SU-DHL-6 (cell line): ENCODE measurements around the gene STPG2.

Experiments
- H2AFZ ChIP-seq: fragments of 200-600 bp; sonication (generic); 2 replicates; pipeline ENCODE4 v1.6.1; 2014; ENCODE audit warnings: low read depth, mild to moderate bottlenecking, moderate library complexity, mixed read lengths, antibody characterized with exemption, low read length; ENCODE audit not compliant: severe bottlenecking
- H3F3A ChIP-seq: fragments of 200-600 bp; shearing (Covaris generic); 2 replicates; pipeline ENCODE4 v1.6.0; 2016; ENCODE audit warnings: antibody characterized with exemption, mild to moderate bottlenecking; ENCODE audit not compliant: insufficient read depth
- H3K27ac ChIP-seq: fragments of 200-600 bp; sonication (generic); 2 replicates; pipeline ENCODE4 v1.5.1; 2016; ENCODE audit warnings: low read depth, mild to moderate bottlenecking, low read length, moderate library complexity, mixed read lengths
- H3K27me3 ChIP-seq: fragments of 200-600 bp; sonication (generic), shearing (Covaris generic); 2 replicates; pipeline ENCODE4 v1.6.0; 2014; ENCODE audit warnings: mild to moderate bottlenecking, low read length
- H3K36me3 ChIP-seq: fragments of 200-600 bp; sonication (generic); 2 replicates; pipeline ENCODE4 v1.6.1; 2014; ENCODE audit warnings: mild to moderate bottlenecking, low read length, mixed read lengths
- H3K4me2 ChIP-seq: fragments of 300-600, 200-600 bp; shearing (Covaris generic), sonication (generic); 2 replicates; pipeline ENCODE4 v1.6.0; 2014; ENCODE audit warnings: low read length, low read depth, mild to moderate bottlenecking; ENCODE audit not compliant: poor library complexity, severe bottlenecking
- H3K4me3 ChIP-seq: fragments of 200-600 bp; sonication (generic); 2 replicates; pipeline ENCODE4 v1.5.1; 2014; ENCODE audit warnings: antibody characterized with exemption, low read length, mild to moderate bottlenecking, mixed read lengths; ENCODE audit not compliant: insufficient read depth, poor library complexity, severe bottlenecking
- H3K79me2 ChIP-seq: fragments of 200-600 bp; sonication (generic); 2 replicates; pipeline ENCODE4 v1.6.1; 2014; ENCODE audit warnings: mild to moderate bottlenecking, low read length, moderate library complexity; ENCODE audit not compliant: insufficient read depth
- H3K9ac ChIP-seq: fragments of 200-600 bp; sonication (generic); 2 replicates; pipeline ENCODE4 v1.7.0; 2014; ENCODE audit warnings: mild to moderate bottlenecking, low read length
- H3K9me2 ChIP-seq: fragments of 200-600 bp; sonication (generic); replicated peaks from 2 replicates; pipeline ENCODE4 v1.6.1; 2014; ENCODE audit warnings: low read length; ENCODE audit not compliant: insufficient read depth
- H3K9me3 ChIP-seq: fragments of 200-600 bp; sonication (generic); 2 replicates; pipeline ENCODE4 v1.6.1; 2014; ENCODE audit warnings: low read length, mixed read lengths; ENCODE audit not compliant: insufficient read depth
- H4K20me1 ChIP-seq: fragments of 200-600 bp; sonication (generic); 2 replicates; pipeline ENCODE4 v1.6.1; 2014; ENCODE audit warnings: low read depth, mild to moderate bottlenecking, antibody characterized with exemption, low read length, moderate library complexity, mixed read lengths
- CTCF ChIP-seq: fragments of 200-600 bp; sonication (generic); IDR thresholded peaks from one replicate; pipeline ENCODE4 v1.5.1; 2017; ENCODE audit warnings: antibody characterized with exemption, mild to moderate bottlenecking, low read length, moderate library complexity; ENCODE audit not compliant: insufficient read depth, poor library complexity, severe bottlenecking
- EZH2phosphoT487 ChIP-seq: fragments of 200-600 bp; sonication (generic), shearing (Covaris generic); conservative IDR thresholded peaks from 2 replicates; pipeline ENCODE4 v1.6.1; 2018; ENCODE audit warnings: mild to moderate bottlenecking, antibody characterized with exemption, low read length, moderate library complexity, mixed read lengths

STPG2 gene

GRCh38 chr4:98166025-98166730, 22.9 kb upstream of the STPG2 start:
- no peaks in the 10 kb centered on the region for H4K20me1 ChIP-seq
- no peaks in the 10 kb centered on the region for H3K27me3 ChIP-seq
- no peak overlapping the region for H3K4me2 ChIP-seq
- H2AFZ ChIP-seq = no peak overlapping the region
- no peak overlapping the region for H3K27ac ChIP-seq
- H3K9ac ChIP-seq = no peak overlapping the region
- no peaks in the 10 kb centered on the region for H3F3A ChIP-seq
- H3K9me3 ChIP-seq = no peaks in the 10 kb centered on the region
- no peaks in the 10 kb centered on the region for H3K9me2 ChIP-seq
- H3K79me2 ChIP-seq = no peaks in the 10 kb centered on the region
- no peak overlapping the region for H3K4me3 ChIP-seq
- TF ChIP-seq EZH2phosphoT487 (no peak), CTCF (no peak)
- H3K36me3 ChIP-seq = no peaks in the 10 kb centered on the region

- TF ChIP-seq CTCF (no peak), EZH2phosphoT487 (no peak)
- no peaks in the 10 kb centered on the region for H3F3A ChIP-seq
- no peaks in the 10 kb centered on the region for H3K79me2 ChIP-seq
- no peaks in the 10 kb centered on the region for H3K36me3 ChIP-seq
- H2AFZ ChIP-seq = no peak overlapping the region
- no peak overlapping the region for H3K4me2 ChIP-seq
- no peak overlapping the region for H3K9ac ChIP-seq
- no peak overlapping the region for H3K27ac ChIP-seq
- no peak overlapping the region for H3K4me3 ChIP-seq
- no peaks in the 10 kb centered on the region for H3K9me2 ChIP-seq
- H3K9me3 ChIP-seq = no peaks in the 10 kb centered on the region
- no peaks in the 10 kb centered on the region for H4K20me1 ChIP-seq
- no peaks in the 10 kb centered on the region for H3K27me3 ChIP-seq
Measured at GRCh38 chr4:98162696-98163095, 19.4 kb upstream of the STPG2 start.

- no peaks in the 10 kb centered on the region for H4K20me1 ChIP-seq
- H3K27me3 ChIP-seq = no peaks in the 10 kb centered on the region
- no peak overlapping the region for H3K9ac ChIP-seq
- H3K4me3 ChIP-seq = no peak overlapping the region
- H3K79me2 ChIP-seq = no peaks in the 10 kb centered on the region
- H3K9me3 ChIP-seq = no peaks in the 10 kb centered on the region
- no peak overlapping the region for H3K27ac ChIP-seq
- H3K4me2 ChIP-seq = no peak overlapping the region
- no peaks in the 10 kb centered on the region for H3K36me3 ChIP-seq
- no peak overlapping the region for H2AFZ ChIP-seq
- TF ChIP-seq EZH2phosphoT487 (no peak), CTCF (no peak)
- H3F3A ChIP-seq = no peaks in the 10 kb centered on the region; the same call in 1 of the 2 replicates
- no peaks in the 10 kb centered on the region for H3K9me2 ChIP-seq
Measured at GRCh38 chr4:98151145-98151924, 8.1 kb upstream of the STPG2 start.
